ENCODE measurements around the gene TTLL9. TPM values are rescaled to one million over a fixed set of nuclear protein-coding genes. Genes with fewer than 3 reads are reported as not detected.

The TTLL9 gene
- total and polyA plus RNA-seq, 10 of the 15 experiments (the other 5 are each of a cell fraction or from before 2014, with no cell fraction given) = 0.03 to 0.77 (median 0.11) TPM; not detected in 2

DNA sequence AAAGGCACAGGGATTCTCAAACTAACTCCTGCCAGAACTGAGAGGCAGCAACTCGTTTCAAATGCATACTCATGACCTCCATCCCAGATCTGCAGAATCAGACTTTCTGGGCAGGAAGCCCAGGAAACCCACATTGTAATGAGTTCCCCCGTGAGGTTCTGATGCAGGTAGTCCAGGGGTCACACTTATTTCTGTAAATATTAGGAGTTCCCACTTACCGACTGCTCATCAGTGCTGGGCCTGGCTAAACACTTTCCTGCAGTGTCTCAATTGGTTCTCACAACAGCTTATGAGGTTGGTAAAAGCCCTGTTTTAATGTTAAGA, 11.7 kb upstream of the TTLL9 start:
- H3K4me3 ChIP-seq = no peak overlapping the region
- peaks cover 0 to 9% of the 10 kb centered on the region in 2 experiments; a peak in 1 of 4 replicates for H3K27me3 ChIP-seq (replicated peaks in 1 of 2; ENCODE audit: control insufficient read depth in 2 of 2, insufficient read depth in 2 of 2, low read length in 1 of 2)
- FAIRE-seq = no peak
- DNase-seq (ENCODE audit: low read depth, low spot score) = no peak
- ChIA-PET RAD21 (ENCODE audit: unreplicated experiment) (interaction anchor here (1.0 to 1.2 kb wide), 3 partner anchors 10 to 93 kb away, joined by 3 to 15 read pairs (median 6); partner anchors contain the start of gene PDRG1), POLR2A (interaction anchor here (0.6 to 0.7 kb wide), 2 partner anchors 9 to 235 kb away, joined by 4 to 5 read pairs; no protein-coding TSS in a partner anchor), SMC1A (ENCODE audit: uncharacterized antibody, unreplicated experiment) (interaction anchor here (0.6 to 3.0 kb wide), 6 partner anchors 10 to 427 kb away, joined by 3 to 27 read pairs (median 4); partner anchors contain the start of gene PDRG1), CTCF (interaction anchor here (1.0 to 13.1 kb wide), 6 partner anchors 9 to 196 kb away, joined by 3 to 307 read pairs (median 3); partner anchors contain the start of gene PDRG1)
- intact Hi-C loops (cut with micrococcal nuclease; ENCODE audit: unreplicated experiment) (no loop called here), in situ Hi-C loops (cut with MboI) (loop anchor here (5.0 to 10.0 kb wide), 2 partner anchors 94 to 236 kb away; partner anchors contain the start of gene PDRG1)
- no peaks in the 10 kb centered on the region for H3K9me3 ChIP-seq (replicated peaks; ENCODE audit: control insufficient read depth, insufficient read depth, low read length)
- H3K36me3 ChIP-seq (ENCODE audit: control insufficient read depth in 2 of 2, insufficient read depth in 2 of 2, low read length in 1 of 2) = no peaks in the 10 kb centered on the region
- no peak for ATAC-seq
- WGBS (ENCODE audit: insufficient coverage, insufficient replicate concordance, low lambda C conversion rate, missing lambda C conversion rate) = 23% methylated on average over 3 of the region's 3 CpGs
- no TSS peak for BruUV-seq (replicated peaks)
- no peaks in the 10 kb centered on the region for H4K20me1 ChIP-seq (ENCODE audit: control insufficient read depth, insufficient read depth)
- H3K27ac ChIP-seq (ENCODE audit: control insufficient read depth, insufficient read depth) = no peak overlapping the region
- peaks cover 10% of the 10 kb centered on the region for H3K4me1 ChIP-seq (ENCODE audit: control insufficient read depth, insufficient read depth, low read length)
- H3K9ac ChIP-seq (ENCODE audit: control insufficient read depth, insufficient read depth, low read length) = no peak overlapping the region
- TF ChIP-seq NFYA (IDR thresholded peaks at IDR 0.05; ENCODE audit: borderline replicate concordance, low read depth, low read length) (no peak), POLR2AphosphoS5 (IDR thresholded peaks at IDR 0.05; ENCODE audit: low read length) (no peak)
- TF ChIP-seq, protein P1, sequence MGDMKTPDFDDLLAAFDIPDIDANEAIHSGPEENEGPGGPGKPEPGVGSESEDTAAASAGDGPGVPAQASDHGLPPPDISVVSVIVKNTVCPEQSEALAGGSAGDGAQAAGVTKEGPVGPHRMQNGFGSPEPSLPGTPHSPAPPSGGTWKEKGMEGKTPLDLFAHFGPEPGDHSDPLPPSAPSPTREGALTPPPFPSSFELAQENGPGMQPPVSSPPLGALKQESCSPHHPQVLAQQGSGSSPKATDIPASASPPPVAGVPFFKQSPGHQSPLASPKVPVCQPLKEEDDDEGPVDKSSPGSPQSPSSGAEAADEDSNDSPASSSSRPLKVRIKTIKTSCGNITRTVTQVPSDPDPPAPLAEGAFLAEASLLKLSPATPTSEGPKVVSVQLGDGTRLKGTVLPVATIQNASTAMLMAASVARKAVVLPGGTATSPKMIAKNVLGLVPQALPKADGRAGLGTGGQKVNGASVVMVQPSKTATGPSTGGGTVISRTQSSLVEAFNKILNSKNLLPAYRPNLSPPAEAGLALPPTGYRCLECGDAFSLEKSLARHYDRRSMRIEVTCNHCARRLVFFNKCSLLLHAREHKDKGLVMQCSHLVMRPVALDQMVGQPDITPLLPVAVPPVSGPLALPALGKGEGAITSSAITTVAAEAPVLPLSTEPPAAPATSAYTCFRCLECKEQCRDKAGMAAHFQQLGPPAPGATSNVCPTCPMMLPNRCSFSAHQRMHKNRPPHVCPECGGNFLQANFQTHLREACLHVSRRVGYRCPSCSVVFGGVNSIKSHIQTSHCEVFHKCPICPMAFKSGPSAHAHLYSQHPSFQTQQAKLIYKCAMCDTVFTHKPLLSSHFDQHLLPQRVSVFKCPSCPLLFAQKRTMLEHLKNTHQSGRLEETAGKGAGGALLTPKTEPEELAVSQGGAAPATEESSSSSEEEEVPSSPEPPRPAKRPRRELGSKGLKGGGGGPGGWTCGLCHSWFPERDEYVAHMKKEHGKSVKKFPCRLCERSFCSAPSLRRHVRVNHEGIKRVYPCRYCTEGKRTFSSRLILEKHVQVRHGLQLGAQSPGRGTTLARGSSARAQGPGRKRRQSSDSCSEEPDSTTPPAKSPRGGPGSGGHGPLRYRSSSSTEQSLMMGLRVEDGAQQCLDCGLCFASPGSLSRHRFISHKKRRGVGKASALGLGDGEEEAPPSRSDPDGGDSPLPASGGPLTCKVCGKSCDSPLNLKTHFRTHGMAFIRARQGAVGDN (IDR thresholded peaks at IDR 0.05) = no peak
- no peak overlapping the region for H2AFZ ChIP-seq (ENCODE audit: control insufficient read depth, low read depth, low read length)
- no peaks in the 10 kb centered on the region for H3K79me2 ChIP-seq (ENCODE audit: control insufficient read depth, insufficient read depth, low read length)
- 0 out of 2 replicates have a peak overlapping the region, but pooled peaks have one; percentile 10 for H3K4me2 ChIP-seq (ENCODE audit: control insufficient read depth, insufficient read depth)
